Osteocyte (in vitro differentiated cells): ENCODE results near the gene SSBP2. TPM values are rescaled to one million over a fixed set of nuclear protein-coding genes. Genes with fewer than 3 reads are reported as not detected.
A peak's percentile ranks its signal among the peaks of the same experiment; 100 is the strongest.

Source experiments
- DNase-seq: peaks from one replicate; pipeline ENCODE4 v3.0.0; 2021; ENCODE audit warnings: mixed read lengths; ENCODE audit not compliant: unreplicated experiment; ENCODE audit errors: extremely low spot score
- H3K27ac Mint-ChIP-seq: one replicate; pipeline ENCODE4 v1.8.0; 2021; ENCODE audit warnings: mild to moderate bottlenecking, mixed read lengths; ENCODE audit not compliant: unreplicated experiment
- H3K27me3 Mint-ChIP-seq: one replicate; pipeline ENCODE4 v1.8.0; 2021; ENCODE audit warnings: mixed read lengths; ENCODE audit not compliant: unreplicated experiment
- H3K36me3 Mint-ChIP-seq: one replicate; pipeline ENCODE4 v1.8.0; 2021; ENCODE audit warnings: mixed read lengths; ENCODE audit not compliant: unreplicated experiment
- H3K4me1 Mint-ChIP-seq: one replicate; pipeline ENCODE4 v1.8.0; 2021; ENCODE audit warnings: mixed read lengths; ENCODE audit not compliant: unreplicated experiment
- H3K4me3 Mint-ChIP-seq: one replicate; pipeline ENCODE4 v1.8.0; 2021; ENCODE audit warnings: mild to moderate bottlenecking, moderate library complexity, mixed read lengths; ENCODE audit not compliant: unreplicated experiment
- H3K9me3 Mint-ChIP-seq: one replicate; pipeline ENCODE4 v1.8.0; 2021; ENCODE audit warnings: mixed read lengths; ENCODE audit not compliant: unreplicated experiment
- CTCF ChIP-seq: fragments of 200-600 bp; sonication (generic); IDR thresholded peaks from 2 replicates; pipeline ENCODE4 v1.5.0; 2021; ENCODE audit warnings: antibody characterized with exemption, mild to moderate bottlenecking, moderate library complexity
- total RNA-seq: library from RNA; stranded (reverse); gene quantifications from 2 replicates; pipeline ENCODE4 v1.2.1, GENCODE V29; 2021

SSBP2 gene
- total RNA-seq, 1 donor from 2014 or later = 62.1 TPM

- H3K9me3 Mint-ChIP-seq = no peaks in the 10 kb centered on the region
- no peak for TF ChIP-seq CTCF
- no peaks in the 10 kb centered on the region for H3K27me3 Mint-ChIP-seq
- H3K4me3 Mint-ChIP-seq = no peak overlapping the region
- peaks cover 42% of the 10 kb centered on the region for H3K4me1 Mint-ChIP-seq
- DNase-seq = no peak
- peak overlapping the region; percentile 77 for H3K27ac Mint-ChIP-seq
- peaks cover 8% of the 10 kb centered on the region for H3K36me3 Mint-ChIP-seq
Observed at GRCh38 chr5:81429363-81429762, 321.5 kb downstream of the SSBP2 start.

- Mint-ChIP-seq H3K4me1 (peaks cover 42% of the 10 kb centered on the region), H3K27ac (peak overlapping the region; percentile 77), H3K36me3 (peaks cover 8% of the 10 kb centered on the region), H3K9me3 (no peaks in the 10 kb centered on the region), H3K4me3 (no peak overlapping the region), H3K27me3 (no peaks in the 10 kb centered on the region)
- no peak for DNase-seq
- TF ChIP-seq CTCF = no peak
Observed at GRCh38 chr5:81428861-81429260, 322.0 kb downstream of the SSBP2 start.

GRCh38 chr5:81428446-81428845, 322.5 kb downstream of the SSBP2 start:
- no peak for DNase-seq
- no peak overlapping the region for H3K4me3 Mint-ChIP-seq
- H3K9me3 Mint-ChIP-seq = no peaks in the 10 kb centered on the region
- H3K27me3 Mint-ChIP-seq = no peaks in the 10 kb centered on the region
- no peak for TF ChIP-seq CTCF
- peak overlapping the region; percentile 77 for H3K27ac Mint-ChIP-seq
- peaks cover 8% of the 10 kb centered on the region for H3K36me3 Mint-ChIP-seq
- peaks cover 44% of the 10 kb centered on the region for H3K4me1 Mint-ChIP-seq

- H3K36me3 Mint-ChIP-seq = peaks cover 8% of the 10 kb centered on the region
- no peaks in the 10 kb centered on the region for H3K9me3 Mint-ChIP-seq
- H3K27ac Mint-ChIP-seq = no peak overlapping the region
- H3K4me1 Mint-ChIP-seq = peaks cover 53% of the 10 kb centered on the region
- DNase-seq = no peak
- no peak for TF ChIP-seq CTCF
- H3K27me3 Mint-ChIP-seq = no peaks in the 10 kb centered on the region
- no peak overlapping the region for H3K4me3 Mint-ChIP-seq
Observed at GRCh38 chr5:81427566-81427965, 323.3 kb downstream of the SSBP2 start.

GRCh38 chr5:81426359-81427030, 324.4 kb downstream of the SSBP2 start:
- no peak for DNase-seq
- no peak overlapping the region for H3K27ac Mint-ChIP-seq
- no peak overlapping the region for H3K4me3 Mint-ChIP-seq
- TF ChIP-seq CTCF = no peak
- H3K36me3 Mint-ChIP-seq = peaks cover 8% of the 10 kb centered on the region
- no peaks in the 10 kb centered on the region for H3K27me3 Mint-ChIP-seq
- peaks cover 61% of the 10 kb centered on the region for H3K4me1 Mint-ChIP-seq
- no peaks in the 10 kb centered on the region for H3K9me3 Mint-ChIP-seq
